Astrocyte of the hippocampus (primary cell): ENCODE results near the gene SP5.
A peak's percentile ranks its signal among the peaks of the same experiment; 100 is the strongest.
"Not testable (repeated sequence)": the region's sequence is repeated elsewhere in the genome, so short reads cannot be mapped to it uniquely, and the experiment has no call there.

ENCODE experiments used
- DNase-seq: peaks from one replicate; pipeline ENCODE4 v3.0.0; 2011; ENCODE audit warnings: low read depth, low spot score

Gene SP5

GRCh38 chr2:170711196-170711773 lies 3.9 kb upstream of the SP5 start:
- DNase-seq: peak; percentile 4

GRCh38 chr2:170711774-170712652 lies 3.1 kb upstream of the SP5 start:
- peak; percentile 32 for DNase-seq

GRCh38 chr2:170712653-170713542 lies 2.2 kb upstream of the SP5 start:
- peak; percentile 9 for DNase-seq

- DNase-seq: peak; percentile 15
Observed at GRCh38 chr2:170713543-170714380, 1.4 kb upstream of the SP5 start.

GRCh38 chr2:170714381-170715061 lies 616 bp upstream of the SP5 start:
- peak; percentile 32 for DNase-seq

GRCh38 chr2:170715932-170716777 lies 1.0 kb downstream of the SP5 start:
- peak; percentile 4 for DNase-seq

GRCh38 chr2:170716851-170717598 lies 1.9 kb downstream of the SP5 start:
- peak; percentile 73 for DNase-seq

- no peak for DNase-seq
Observed at GRCh38 chr2:170717599-170717963, 2.4 kb downstream of the SP5 start.

GRCh38 chr2:170717991-170718589 lies 3.0 kb downstream of the SP5 start:
- no peak for DNase-seq

GRCh38 chr2:170719810-170720209 lies 4.7 kb downstream of the SP5 start:
- DNase-seq: no peak

- DNase-seq: no peak
Observed at GRCh38 chr2:170721678-170722077, 6.5 kb downstream of the SP5 start.

- no peak for DNase-seq
Observed at GRCh38 chr2:170722301-170722700, 7.2 kb downstream of the SP5 start.

- DNase-seq: peak; percentile 61
Observed at GRCh38 chr2:170723446-170723958, 8.4 kb downstream of the SP5 start.

- DNase-seq: no peak
Observed at GRCh38 chr2:170733798-170734600, 18.9 kb downstream of the SP5 start.

- not testable (repeated sequence) for DNase-seq
Observed at GRCh38 chr2:170734601-170735000, 19.5 kb downstream of the SP5 start.

- DNase-seq: no peak
Observed at GRCh38 chr2:170736628-170737027, 21.5 kb downstream of the SP5 start.

- no peak for DNase-seq
Observed at GRCh38 chr2:170737406-170737805, 22.3 kb downstream of the SP5 start.

GRCh38 chr2:170737821-170738220 lies 22.7 kb downstream of the SP5 start:
- no peak for DNase-seq
